GM13976 (cell line): ENCODE data around the gene SNX8.

ENCODE experiments used
- DNase-seq: peaks from one replicate; pipeline ENCODE4 v3.0.0; 2012; ENCODE audit warnings: low spot score
- in situ Hi-C: fragments of 300-500 bp; cut with MboI; formaldehyde crosslinking; loops from one replicate; pipeline ENCODE4 v1.12.0; 2022; ENCODE audit warnings: low sequenced_read_pairs, mixed read lengths, inconsistent platforms; ENCODE audit not compliant: unreplicated experiment
- TF ChIP-seq, protein P1 (sequence below): IDR thresholded peaks from 2 replicates; pipeline ENCODE4 v1.5.1; 2012; ENCODE audit warnings: borderline replicate concordance, mild to moderate bottlenecking; ENCODE audit not compliant: insufficient read depth; ENCODE audit errors: extremely low read depth, missing control alignments, control extremely low read depth

SNX8 gene

DNA sequence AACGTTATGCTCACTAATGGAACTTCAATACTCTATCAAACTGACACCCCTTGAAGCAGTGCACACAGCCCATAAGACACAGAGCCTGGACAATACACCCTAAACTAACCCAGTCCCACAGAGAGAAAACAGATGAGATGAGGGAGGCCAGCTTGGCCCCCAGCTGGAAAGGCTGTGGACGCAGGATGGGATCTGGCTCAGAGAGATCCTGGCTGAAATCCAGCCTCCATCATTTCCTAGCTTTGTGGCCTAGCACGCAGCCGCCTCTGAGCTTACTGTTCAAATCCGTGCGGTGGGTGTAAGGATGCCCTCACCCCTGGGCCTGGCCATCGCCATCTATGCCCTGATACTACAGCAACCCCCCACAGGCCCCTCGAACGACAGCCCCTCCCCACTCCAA is 32.7 kb downstream of the SNX8 start:
- no peak for DNase-seq
- in situ Hi-C loops = no loop called here
- TF ChIP-seq, protein P1, sequence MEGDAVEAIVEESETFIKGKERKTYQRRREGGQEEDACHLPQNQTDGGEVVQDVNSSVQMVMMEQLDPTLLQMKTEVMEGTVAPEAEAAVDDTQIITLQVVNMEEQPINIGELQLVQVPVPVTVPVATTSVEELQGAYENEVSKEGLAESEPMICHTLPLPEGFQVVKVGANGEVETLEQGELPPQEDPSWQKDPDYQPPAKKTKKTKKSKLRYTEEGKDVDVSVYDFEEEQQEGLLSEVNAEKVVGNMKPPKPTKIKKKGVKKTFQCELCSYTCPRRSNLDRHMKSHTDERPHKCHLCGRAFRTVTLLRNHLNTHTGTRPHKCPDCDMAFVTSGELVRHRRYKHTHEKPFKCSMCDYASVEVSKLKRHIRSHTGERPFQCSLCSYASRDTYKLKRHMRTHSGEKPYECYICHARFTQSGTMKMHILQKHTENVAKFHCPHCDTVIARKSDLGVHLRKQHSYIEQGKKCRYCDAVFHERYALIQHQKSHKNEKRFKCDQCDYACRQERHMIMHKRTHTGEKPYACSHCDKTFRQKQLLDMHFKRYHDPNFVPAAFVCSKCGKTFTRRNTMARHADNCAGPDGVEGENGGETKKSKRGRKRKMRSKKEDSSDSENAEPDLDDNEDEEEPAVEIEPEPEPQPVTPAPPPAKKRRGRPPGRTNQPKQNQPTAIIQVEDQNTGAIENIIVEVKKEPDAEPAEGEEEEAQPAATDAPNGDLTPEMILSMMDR = no peak

DNA sequence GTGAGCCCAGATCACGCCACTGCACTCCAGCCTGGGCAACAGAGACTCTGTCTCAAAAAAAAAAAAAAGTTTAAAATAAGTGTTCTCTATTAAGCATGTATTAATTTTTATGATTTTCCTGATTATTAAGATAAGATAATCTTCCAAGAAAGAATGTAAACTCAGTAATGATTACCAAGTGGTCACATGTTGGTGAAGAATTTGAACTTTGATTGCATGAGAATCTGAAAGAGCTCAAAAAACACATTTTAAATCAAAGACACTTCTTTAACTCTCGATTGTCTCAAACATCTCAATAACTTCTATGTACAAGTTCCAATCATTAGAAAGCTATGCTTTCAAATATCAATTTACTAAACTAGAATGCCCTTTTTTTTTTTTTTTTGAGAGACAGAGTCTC is 33.8 kb downstream of the SNX8 start:
- TF ChIP-seq, protein P1 = no peak
- DNase-seq = no peak
- in situ Hi-C loops = no loop called here

DNA sequence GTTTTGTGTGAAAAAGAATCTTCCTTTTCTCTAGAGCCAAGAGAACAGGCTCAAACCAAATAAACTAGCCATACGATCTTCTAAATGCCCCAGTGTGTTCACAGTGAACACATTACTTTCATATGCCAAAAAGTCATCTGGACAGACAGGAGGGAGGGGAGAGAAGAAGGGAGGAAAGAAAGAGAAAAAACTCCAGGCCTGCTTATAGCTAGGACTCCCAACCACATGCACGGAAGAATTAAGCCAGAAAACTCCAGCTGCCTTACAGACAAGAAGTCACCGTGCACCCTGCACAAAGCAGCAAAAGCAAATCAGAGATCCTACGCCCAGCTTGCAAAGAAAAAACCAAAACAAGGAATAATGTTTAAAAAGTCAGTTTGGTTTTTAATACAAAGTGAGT is 34.3 kb downstream of the SNX8 start:
- no peak for DNase-seq
- TF ChIP-seq, protein P1 = no peak
- in situ Hi-C loops = no loop called here

DNA sequence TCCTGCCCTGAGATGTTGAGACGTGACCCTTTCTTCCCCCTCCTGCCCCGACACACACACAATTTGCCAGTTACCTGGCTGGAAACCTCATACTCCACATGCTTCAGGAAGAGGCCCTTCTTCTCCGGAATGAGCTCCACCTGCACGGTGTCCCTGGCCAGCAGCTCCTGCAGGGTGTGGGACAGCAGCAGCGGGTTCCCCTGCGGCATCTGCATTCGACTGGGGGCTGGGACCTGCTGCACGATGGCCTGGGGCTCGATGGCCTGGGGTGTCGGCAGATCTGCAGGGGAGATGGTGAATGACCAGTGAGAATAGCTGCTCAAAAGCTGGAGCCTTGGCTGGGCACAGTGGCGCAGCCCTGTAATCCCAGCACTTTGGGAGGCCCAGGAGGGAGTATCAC is 36.2 kb downstream of the SNX8 start:
- in situ Hi-C loops = no loop called here
- TF ChIP-seq, protein P1 = no peak
- no peak for DNase-seq

DNA sequence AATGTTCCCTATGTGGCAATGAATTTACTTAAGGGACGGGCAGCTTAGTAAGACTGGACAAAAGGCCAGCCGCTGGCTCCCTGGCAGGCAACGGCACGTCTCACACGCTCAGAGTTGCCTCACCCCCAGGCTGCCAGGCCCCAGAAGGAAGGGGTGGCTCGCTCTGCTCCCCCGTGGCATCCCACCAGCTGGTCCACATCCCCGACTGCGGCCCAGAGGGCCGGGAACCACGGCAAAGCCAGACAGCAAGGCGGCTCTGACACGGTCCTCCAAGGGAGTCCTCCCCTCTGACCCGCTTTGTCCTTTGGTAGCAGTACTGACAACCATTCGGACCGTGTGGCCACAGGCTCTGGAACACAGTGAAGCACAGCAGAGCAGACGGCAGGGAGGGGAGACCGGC is 38.1 kb downstream of the SNX8 start:
- TF ChIP-seq, protein P1 = no peak
- DNase-seq = no peak
- in situ Hi-C loops = no loop called here

DNA sequence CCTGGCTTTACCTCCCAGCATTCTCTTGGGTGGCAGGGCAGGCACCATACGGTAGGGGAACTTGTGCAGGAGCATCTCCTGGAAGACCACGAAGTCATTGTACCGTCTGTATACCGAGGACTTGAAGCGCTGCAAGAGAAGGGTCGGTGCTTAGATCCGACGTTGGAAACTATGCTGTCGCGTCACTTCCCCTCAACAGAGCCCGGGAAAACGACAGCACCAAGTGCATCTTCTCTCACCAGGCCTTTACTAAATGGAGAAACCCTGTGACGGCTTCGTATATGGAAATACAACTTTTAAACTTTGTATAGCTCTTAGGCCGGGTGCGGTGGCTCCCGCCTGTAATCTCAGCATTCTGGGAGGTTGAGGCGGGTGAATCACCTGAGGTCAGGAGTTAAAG is 39.1 kb downstream of the SNX8 start:
- DNase-seq = no peak
- TF ChIP-seq, protein P1 = no peak
- in situ Hi-C loops = no loop called here

DNA sequence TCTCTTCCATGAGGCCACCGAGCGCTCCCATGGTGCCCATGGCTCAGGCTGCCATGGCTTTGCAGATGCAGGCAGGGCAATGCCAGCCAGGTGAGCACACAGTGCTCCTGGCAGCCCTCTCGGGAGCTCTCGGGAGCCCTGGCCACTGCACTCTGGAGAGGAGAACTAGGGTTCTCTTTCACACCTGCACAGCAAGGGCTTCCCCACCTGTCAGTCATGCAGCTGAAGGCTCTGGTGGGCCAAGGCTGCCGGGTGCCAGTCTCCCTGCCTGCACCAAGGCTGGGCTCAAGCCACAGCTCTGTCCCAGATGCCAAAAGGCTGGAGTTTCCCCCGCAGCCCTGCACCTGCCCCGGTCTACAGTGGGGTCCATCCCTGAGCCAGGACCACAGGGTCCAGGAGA is 39.6 kb downstream of the SNX8 start:
- no peak for DNase-seq
- in situ Hi-C loops = no loop called here
- TF ChIP-seq, protein P1 = no peak
